DND-41 (cell line): ENCODE data around the gene MEGF8.

Source experiments
- ATAC-seq: fragments of 200-7000 bp; cut with Tn5 transposase; 3 replicates; pipeline ENCODE4 v1.9.1; 2021; ENCODE audit warnings: low read depth; ENCODE audit not compliant: insufficient read depth
- DNase-seq: peaks from one replicate; pipeline ENCODE4 v3.0.0-alpha.2; 2020
- H2AFZ ChIP-seq: 2 replicates; pipeline ENCODE4 v1.6.0; 2012; ENCODE audit warnings: low read depth, low read length
- H3K27ac ChIP-seq: 2 replicates; pipeline ENCODE4 v1.5.1; 2012; ENCODE audit warnings: low read length, inconsistent platforms
- H3K27me3 ChIP-seq: fragments of 200-600 bp; sonication (generic); 2 replicates; pipeline ENCODE4 v1.6.0; 2012; ENCODE audit warnings: low read length, mild to moderate bottlenecking, inconsistent platforms; ENCODE audit not compliant: insufficient read depth, poor library complexity
- H3K36me3 ChIP-seq: 2 replicates; pipeline ENCODE4 v1.5.1; 2012; ENCODE audit warnings: low read length, inconsistent platforms; ENCODE audit not compliant: insufficient read depth
- H3K4me1 ChIP-seq: 2 replicates; pipeline ENCODE4 v1.5.1; 2012; ENCODE audit warnings: mild to moderate bottlenecking, low read length; ENCODE audit not compliant: insufficient read depth
- H3K4me2 ChIP-seq: 2 replicates; pipeline ENCODE4 v1.6.0; 2012; ENCODE audit warnings: mild to moderate bottlenecking, moderate library complexity, low read length, inconsistent platforms; ENCODE audit not compliant: insufficient read depth
- H3K4me3 ChIP-seq, 2 experiments: fragments of 200-600 bp in 1 of 2; shearing (Covaris generic) in 1 of 2; 2 replicates each; pipeline ENCODE4 v1.5.1; 2012 to 2016; ENCODE audit warnings: inconsistent platforms in 2 of 2, low read length in 2 of 2, mild to moderate bottlenecking in 2 of 2, low read depth in 1 of 2, moderate library complexity in 1 of 2
- H3K79me2 ChIP-seq: 2 replicates; pipeline ENCODE4 v1.6.0; 2012; ENCODE audit warnings: low read length, inconsistent platforms; ENCODE audit not compliant: insufficient read depth
- H3K9ac ChIP-seq: 2 replicates; pipeline ENCODE4 v1.6.0; 2012; ENCODE audit warnings: low read depth, mild to moderate bottlenecking, inconsistent platforms, low read length, moderate library complexity
- H3K9me3 ChIP-seq: 2 replicates; pipeline ENCODE4 v1.5.1; 2012; ENCODE audit warnings: low read length, moderate library complexity, mild to moderate bottlenecking, inconsistent platforms; ENCODE audit not compliant: insufficient read depth, severe bottlenecking
- H4K20me1 ChIP-seq: 2 replicates; pipeline ENCODE4 v1.6.0; 2012; ENCODE audit warnings: low read length; ENCODE audit not compliant: insufficient read depth
- EZH2 ChIP-seq: IDR thresholded peaks from 3 replicates; pipeline ENCODE4 v1.6.1; 2012; ENCODE audit warnings: borderline replicate concordance, low read depth, mild to moderate bottlenecking, moderate library complexity, low read length, inconsistent platforms; ENCODE audit not compliant: severe bottlenecking
- TF ChIP-seq, protein P1 (sequence below): IDR thresholded peaks from 2 replicates; pipeline ENCODE4 v1.5.1; 2012; ENCODE audit warnings: borderline replicate concordance, low read length, moderate library complexity, mild to moderate bottlenecking; ENCODE audit not compliant: poor library complexity, severe bottlenecking; ENCODE audit errors: extremely low read depth

Gene MEGF8

DNA sequence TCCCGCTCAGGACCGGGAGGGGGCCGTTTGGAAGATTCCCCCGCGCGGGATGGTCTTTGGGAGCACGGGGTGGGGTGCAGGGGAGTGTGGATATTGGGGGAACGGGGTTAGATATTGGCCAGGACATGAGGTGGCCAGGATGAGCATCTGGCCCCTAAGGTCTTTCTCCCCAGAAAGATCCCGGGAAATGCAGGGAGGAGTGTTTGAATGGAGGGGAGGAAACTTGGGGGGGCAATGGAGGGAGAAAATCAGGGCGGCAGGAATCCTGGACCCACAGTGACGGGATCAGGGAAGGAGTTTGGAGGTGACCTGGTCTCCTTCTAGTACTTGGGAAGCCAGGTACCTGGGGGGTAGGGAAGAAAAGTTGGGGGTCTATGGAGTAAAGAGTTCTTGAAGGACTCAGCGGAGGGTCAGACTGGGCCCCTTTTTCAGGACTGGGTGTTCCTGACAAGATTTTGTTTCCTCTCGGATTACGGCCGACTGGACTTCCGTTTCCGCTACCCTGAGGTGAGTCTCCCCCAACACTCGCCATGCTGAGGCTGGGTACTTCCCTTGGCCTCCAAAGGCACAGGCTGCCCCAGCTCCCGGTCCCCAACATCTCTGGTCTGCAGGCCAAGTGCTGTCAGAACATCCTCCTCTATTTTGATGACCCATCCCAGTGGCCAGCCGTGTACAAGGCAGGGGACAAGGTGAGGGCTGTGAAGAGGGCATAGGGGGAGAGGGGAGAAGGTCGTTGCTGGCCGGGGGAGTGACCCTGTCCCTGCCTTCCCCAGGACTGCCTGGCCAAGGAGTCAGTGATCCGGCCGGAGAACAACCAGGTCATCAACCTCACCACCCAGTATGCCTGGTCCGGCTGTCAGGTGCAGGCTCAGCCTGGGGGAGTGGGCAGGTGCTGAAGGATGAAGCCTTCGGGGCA is 11.3 kb upstream of the MEGF8 start:
- Histone ChIP-seq H3K27me3 (peaks cover 34% of the 10 kb centered on the region), H3K79me2 (no peaks in the 10 kb centered on the region), H3K9me3 (no peaks in the 10 kb centered on the region), H4K20me1 (peaks cover 3% of the 10 kb centered on the region), H3K9ac (no peak overlapping the region), H3K4me2 (peak overlapping the region; percentile 57), H3K4me3 (no peak overlapping the region), H3K27ac (no peak overlapping the region), H2AFZ (no peak overlapping the region), H3K4me1 (peaks cover 16% of the 10 kb centered on the region), H3K36me3 (no peaks in the 10 kb centered on the region)
- ATAC-seq (no peak), DNase-seq (no peak)
- no peak for TF ChIP-seq EZH2
- TF ChIP-seq, protein P1, sequence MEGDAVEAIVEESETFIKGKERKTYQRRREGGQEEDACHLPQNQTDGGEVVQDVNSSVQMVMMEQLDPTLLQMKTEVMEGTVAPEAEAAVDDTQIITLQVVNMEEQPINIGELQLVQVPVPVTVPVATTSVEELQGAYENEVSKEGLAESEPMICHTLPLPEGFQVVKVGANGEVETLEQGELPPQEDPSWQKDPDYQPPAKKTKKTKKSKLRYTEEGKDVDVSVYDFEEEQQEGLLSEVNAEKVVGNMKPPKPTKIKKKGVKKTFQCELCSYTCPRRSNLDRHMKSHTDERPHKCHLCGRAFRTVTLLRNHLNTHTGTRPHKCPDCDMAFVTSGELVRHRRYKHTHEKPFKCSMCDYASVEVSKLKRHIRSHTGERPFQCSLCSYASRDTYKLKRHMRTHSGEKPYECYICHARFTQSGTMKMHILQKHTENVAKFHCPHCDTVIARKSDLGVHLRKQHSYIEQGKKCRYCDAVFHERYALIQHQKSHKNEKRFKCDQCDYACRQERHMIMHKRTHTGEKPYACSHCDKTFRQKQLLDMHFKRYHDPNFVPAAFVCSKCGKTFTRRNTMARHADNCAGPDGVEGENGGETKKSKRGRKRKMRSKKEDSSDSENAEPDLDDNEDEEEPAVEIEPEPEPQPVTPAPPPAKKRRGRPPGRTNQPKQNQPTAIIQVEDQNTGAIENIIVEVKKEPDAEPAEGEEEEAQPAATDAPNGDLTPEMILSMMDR, result no peak

DNA sequence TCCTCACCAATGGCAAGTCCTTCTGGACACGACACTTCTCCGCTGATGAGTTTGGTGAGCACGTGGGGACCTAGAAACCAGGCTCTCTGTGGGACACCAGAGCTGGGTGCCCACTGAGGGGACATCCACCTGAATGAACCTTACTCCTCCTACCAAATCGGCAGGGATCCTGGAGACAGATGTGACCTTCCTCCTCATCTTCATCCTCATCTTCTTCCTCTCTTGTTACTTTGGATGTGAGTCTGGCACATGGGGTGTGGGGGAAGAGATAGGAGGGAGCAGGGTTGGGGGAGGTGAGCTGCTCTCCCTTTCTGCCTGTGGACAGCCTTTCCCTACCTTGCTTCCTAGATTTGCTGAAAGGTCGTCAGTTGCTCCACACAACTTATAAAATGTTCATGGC is 10.4 kb upstream of the MEGF8 start:
- no peak overlapping the region for H3K4me3 ChIP-seq
- H2AFZ ChIP-seq, result no peak overlapping the region
- ATAC-seq (no peak), DNase-seq (no peak)
- H3K4me1 ChIP-seq, result peaks cover 16% of the 10 kb centered on the region
- peaks cover 3% of the 10 kb centered on the region for H4K20me1 ChIP-seq
- H3K79me2 ChIP-seq, result no peaks in the 10 kb centered on the region
- no peak overlapping the region for H3K4me2 ChIP-seq
- TF ChIP-seq EZH2, result no peak
- TF ChIP-seq, protein P1, result no peak
- H3K27ac ChIP-seq, result no peak overlapping the region
- H3K9me3 ChIP-seq, result no peaks in the 10 kb centered on the region
- H3K9ac ChIP-seq, result no peak overlapping the region
- H3K27me3 ChIP-seq, result peaks cover 34% of the 10 kb centered on the region
- no peaks in the 10 kb centered on the region for H3K36me3 ChIP-seq

DNA sequence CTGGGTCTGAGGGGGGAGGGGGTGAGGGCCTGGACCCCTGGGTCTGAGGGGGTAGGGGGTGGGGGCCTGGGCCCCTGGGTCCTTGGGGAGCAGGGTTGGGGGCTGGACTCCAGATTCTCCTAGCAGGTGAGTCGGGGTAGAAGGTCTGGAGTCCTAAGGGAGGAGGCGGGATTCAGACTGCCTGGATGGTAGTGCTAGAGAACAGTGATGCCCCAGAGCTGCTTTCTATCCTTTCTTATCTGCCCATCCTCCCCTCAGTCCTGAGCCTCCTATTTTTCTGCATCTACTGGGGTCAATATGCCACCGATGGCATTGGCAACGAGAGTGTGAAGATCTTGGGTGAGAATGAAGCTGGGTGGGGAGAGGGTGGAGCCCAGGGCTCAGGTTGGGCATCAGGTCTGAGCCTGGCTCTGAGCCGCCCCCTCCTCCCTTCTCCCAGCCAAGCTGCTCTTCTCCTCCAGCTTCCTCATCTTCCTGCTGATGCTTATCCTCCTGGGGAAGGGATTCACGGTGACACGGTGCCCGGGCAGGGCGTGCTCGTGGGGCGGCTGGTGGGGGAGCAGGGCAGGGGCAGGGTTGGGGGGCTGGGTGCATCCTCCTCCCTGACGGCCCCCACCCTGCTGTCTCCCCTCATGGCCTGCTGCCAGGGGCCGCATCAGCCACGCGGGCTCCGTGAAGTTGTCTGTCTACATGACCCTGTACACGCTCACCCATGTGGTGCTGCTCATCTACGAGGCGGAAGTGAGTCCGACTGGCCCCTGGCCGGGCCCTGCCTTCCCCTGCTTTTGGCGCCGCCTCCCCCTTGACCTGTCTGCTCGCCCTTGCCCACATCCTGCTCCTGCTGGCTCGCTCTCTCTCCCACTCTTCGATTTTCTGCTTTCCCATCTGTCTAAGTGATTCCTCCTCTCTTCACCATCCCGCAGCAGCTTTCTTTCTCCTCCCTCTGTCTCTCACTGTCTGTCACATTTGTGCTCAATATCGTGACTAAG is 8.9 kb upstream of the MEGF8 start:
- Histone ChIP-seq H3K36me3 (no peaks in the 10 kb centered on the region), H3K4me2 (no peak overlapping the region), H3K79me2 (no peaks in the 10 kb centered on the region), H3K27me3 (peaks cover 34% of the 10 kb centered on the region), H3K4me3 (no peak overlapping the region), H3K4me1 (peaks cover 16% of the 10 kb centered on the region), H3K27ac (no peak overlapping the region), H3K9me3 (no peaks in the 10 kb centered on the region), H4K20me1 (peaks cover 3% of the 10 kb centered on the region), H2AFZ (no peak overlapping the region), H3K9ac (no peak overlapping the region)
- no peak for TF ChIP-seq EZH2
- TF ChIP-seq, protein P1, result no peak
- ATAC-seq (no peak), DNase-seq (no peak)
